GM12878 (cell line): ENCODE results near the gene CEP97. TPM values are rescaled to one million over a fixed set of nuclear protein-coding genes. Genes with fewer than 3 reads are reported as not detected.
A peak's percentile ranks its signal among the peaks of the same experiment; 100 is the strongest.

ENCODE experiments used
- ATAC-seq: fragments of 200-7000 bp; cut with Tn5 transposase; 3 replicates; pipeline ENCODE4 v1.9.1; 2020; ENCODE audit warnings: mild to moderate bottlenecking, moderate library complexity
- BruUV-seq: library from RNA; stranded (reverse); fragments of 400-500 nt; replicated peaks from 2 replicates; lab custom pipeline; 2021; lab: Mats Ljungman, UMichigan
- CTCF ChIA-PET: fragments of 300-600 bp; sonication (Branson Sonifier 250); formaldehyde crosslinking; extraction: SDS; loops from one replicate; lab custom pipeline; 2021; ENCODE audit warnings: inconsistent platforms; lab: Yijun Ruan, JAX
- POLR2A ChIA-PET: fragments of 350-600 bp; formaldehyde crosslinking; extraction: SDS; loops from one replicate; lab custom pipeline; 2021; ENCODE audit warnings: inconsistent platforms; lab: Charles Lee
- RAD21 ChIA-PET: fragments of 300-600 bp; sonication (Branson Sonifier 250); formaldehyde crosslinking; loops from one replicate; lab custom pipeline; 2023; ENCODE audit warnings: antibody characterized with exemption; ENCODE audit not compliant: unreplicated experiment; lab: Charles Lee
- SMC1A ChIA-PET: fragments of 300-600 bp; sonication (Branson Sonifier 250); formaldehyde crosslinking; loops from one replicate; lab custom pipeline; 2023; ENCODE audit not compliant: unreplicated experiment, uncharacterized antibody; lab: Charles Lee
- DNase-seq: peaks from one replicate; pipeline ENCODE4 v3.0.0-alpha.2; 2011; ENCODE audit warnings: low read depth, low spot score
- FAIRE-seq: peaks from 3 replicates; lab custom pipeline; 2011; peaks lifted over from hg19 to GRCh38; lab: Jason Lieb, UNC
- H2AFZ ChIP-seq: 2 replicates; pipeline ENCODE4 v1.6.0; 2011; ENCODE audit warnings: low read depth, low read length, control low read depth; ENCODE audit not compliant: control insufficient read depth
- H3K27ac ChIP-seq: 2 replicates; pipeline ENCODE4 v1.5.1; 2011; ENCODE audit warnings: control low read depth; ENCODE audit not compliant: control insufficient read depth, insufficient read depth
- H3K27me3 ChIP-seq, 2 experiments: replicated peaks in 1 of 2; 2 replicates each; pipeline versions ENCODE4 v1.6.0 to v1.6.1; 2011; ENCODE audit warnings: low read length in 1 of 2; ENCODE audit not compliant: control insufficient read depth in 2 of 2, insufficient read depth in 2 of 2
- H3K36me3 ChIP-seq, 2 experiments: 2 replicates each; pipeline ENCODE4 v1.5.1; 2011; ENCODE audit warnings: low read length in 1 of 2; ENCODE audit not compliant: control insufficient read depth in 2 of 2, insufficient read depth in 2 of 2
- H3K4me1 ChIP-seq: 2 replicates; pipeline ENCODE4 v1.6.1; 2011; ENCODE audit warnings: mild to moderate bottlenecking, low read length, moderate library complexity, mixed read lengths; ENCODE audit not compliant: control insufficient read depth, insufficient read depth
- H3K4me2 ChIP-seq: 2 replicates; pipeline ENCODE4 v1.6.0; 2011; ENCODE audit warnings: control low read depth; ENCODE audit not compliant: control insufficient read depth, insufficient read depth
- H3K4me3 ChIP-seq: fragments of 200-600 bp; sonication (generic); 2 replicates; pipeline ENCODE4 v1.5.1; 2016
- H3K79me2 ChIP-seq: 2 replicates; pipeline ENCODE4 v1.6.0; 2011; ENCODE audit warnings: low read length; ENCODE audit not compliant: control insufficient read depth, insufficient read depth
- H3K9ac ChIP-seq: 2 replicates; pipeline ENCODE4 v1.8.0; 2011; ENCODE audit warnings: low read length, control low read depth, mixed read lengths; ENCODE audit not compliant: control insufficient read depth, insufficient read depth
- H3K9me3 ChIP-seq: replicated peaks from 3 replicates; pipeline ENCODE4 v1.5.1; 2011; ENCODE audit warnings: mild to moderate bottlenecking, low read length; ENCODE audit not compliant: control insufficient read depth, insufficient read depth
- H4K20me1 ChIP-seq: 2 replicates; pipeline ENCODE4 v1.6.0; 2011; ENCODE audit not compliant: control insufficient read depth, insufficient read depth
- ATF7 ChIP-seq: fragments of 450-650 bp; IDR thresholded peaks from 2 replicates; pipeline ENCODE4 v1.6.1; 2016; ENCODE audit warnings: low read depth, mild to moderate bottlenecking
- EP300 ChIP-seq, 2 experiments: fragments of 150-350 bp in 1 of 2; IDR thresholded peaks; 2 replicates each; pipeline ENCODE4 v1.6.1; 2011 to 2012; ENCODE audit warnings: low read depth in 2 of 2, low read length in 2 of 2, borderline replicate concordance in 1 of 2, improper control_type of control experiment in 1 of 2, inconsistent platforms in 1 of 2; ENCODE audit not compliant: control insufficient read depth in 1 of 2
- JUNB ChIP-seq: IDR thresholded peaks from 2 replicates; pipeline ENCODE4 v1.6.1; 2016; ENCODE audit warnings: antibody characterized with exemption, mild to moderate bottlenecking
- JUND ChIP-seq: IDR thresholded peaks from 2 replicates; pipeline ENCODE4 v1.6.1; 2012; ENCODE audit warnings: low read depth, mild to moderate bottlenecking, low read length, improper control_type of control experiment, moderate library complexity
- MTA2 ChIP-seq: fragments of 450-650 bp; IDR thresholded peaks from 2 replicates; pipeline ENCODE4 v1.6.1; 2016; ENCODE audit warnings: low read depth, mild to moderate bottlenecking, moderate library complexity
- MYB ChIP-seq: fragments of 150-350 bp; IDR thresholded peaks from 2 replicates; pipeline ENCODE4 v1.6.1; 2014; ENCODE audit warnings: mild to moderate bottlenecking, low read depth, low read length, borderline replicate concordance
- NBN ChIP-seq: fragments of 450-650 bp; IDR thresholded peaks from 2 replicates; pipeline ENCODE4 v1.6.1; 2016
- NR2F1 ChIP-seq: fragments of 450-650 bp; conservative IDR thresholded peaks from 2 replicates; pipeline ENCODE4 v1.6.1; 2017; ENCODE audit warnings: mild to moderate bottlenecking
- RUNX3 ChIP-seq: IDR thresholded peaks from 2 replicates; pipeline ENCODE4 v1.6.1; 2012; ENCODE audit warnings: low read length, inconsistent platforms
- SIX5 ChIP-seq: IDR thresholded peaks from 2 replicates; pipeline ENCODE4 v1.6.1; 2011; ENCODE audit warnings: mild to moderate bottlenecking, low read depth, low read length, moderate library complexity; ENCODE audit not compliant: severe bottlenecking
- SPI1 ChIP-seq: IDR thresholded peaks from 2 replicates; pipeline ENCODE4 v1.6.1; 2011; ENCODE audit warnings: low read depth, mild to moderate bottlenecking, low read length, moderate library complexity, borderline replicate concordance; ENCODE audit not compliant: insufficient read depth
- SUPT20H ChIP-seq: IDR thresholded peaks from 2 replicates; pipeline ENCODE4 v1.6.1; 2011; ENCODE audit warnings: low read depth, mild to moderate bottlenecking, low read length, moderate library complexity, borderline replicate concordance; ENCODE audit not compliant: control insufficient read depth
- in situ Hi-C: fragments of 300-500 bp; cut with MboI; formaldehyde crosslinking; loops from 9 replicates; pipeline ENCODE4 v1.14.3; 2018; ENCODE audit warnings: mixed read lengths
- intact Hi-C: fragments of 100-400 bp; cut with micrococcal nuclease; formaldehyde crosslinking; loops from one replicate; pipeline ENCODE4 v1.14.2; 2022; ENCODE audit not compliant: unreplicated experiment
- polyA plus RNA-seq, 11 experiments: library from polyadenylated mRNA; depleted of rRNA in 4 of 11; unstranded in 6 of 11; stranded (reverse) in 5 of 11; fragments of >200 nt; fragmentation: Nextera tagmentation in 4 of 11; fragmentation: Illumina TruSeq in 1 of 11; extraction: Ambion mirVana in 4 of 11; extraction: Trizol in 1 of 11; gene quantifications; 1 replicate in 1 of 11; 2 replicates in 10 of 11; pipeline versions ENCODE4 v1.2.1 to v1.2.3, GENCODE V29; 2011 to 2016; ENCODE audit warnings: inconsistent platforms in 2 of 11, missing spikeins in 2 of 11, low read depth in 1 of 11
- total RNA-seq, 4 experiments: library from RNA; depleted of rRNA in 3 of 4; stranded (reverse); fragments of >200 nt in 3 of 4; fragmentation: Illumina TruSeq in 1 of 4; extraction: Trizol in 1 of 4; gene quantifications; 2 replicates each; pipeline versions ENCODE4 v1.2.1 to v1.2.3, GENCODE V29; 2013 to 2021
- TF ChIP-seq, protein P1 (sequence below): IDR thresholded peaks from 2 replicates; pipeline ENCODE4 v1.6.1; 2011; ENCODE audit warnings: mild to moderate bottlenecking, low read depth, low read length, moderate library complexity; ENCODE audit not compliant: insufficient replicate concordance
- TF ChIP-seq, protein P2 (sequence below): fragments of 450-650 bp; IDR thresholded peaks from 2 replicates; pipeline ENCODE4 v1.6.1; 2017; ENCODE audit warnings: mild to moderate bottlenecking
- TF ChIP-seq, protein P3 (sequence below): fragments of 150-350 bp; IDR thresholded peaks from 2 replicates; pipeline ENCODE4 v1.6.1; 2016; ENCODE audit warnings: low read depth, low read length

Gene CEP97
- total and polyA plus RNA-seq, 10 of the 15 experiments (the other 5 are each of a cell fraction or from before 2014, with no cell fraction given) = 1.9 to 13.7 (median 5.8) TPM

DNA sequence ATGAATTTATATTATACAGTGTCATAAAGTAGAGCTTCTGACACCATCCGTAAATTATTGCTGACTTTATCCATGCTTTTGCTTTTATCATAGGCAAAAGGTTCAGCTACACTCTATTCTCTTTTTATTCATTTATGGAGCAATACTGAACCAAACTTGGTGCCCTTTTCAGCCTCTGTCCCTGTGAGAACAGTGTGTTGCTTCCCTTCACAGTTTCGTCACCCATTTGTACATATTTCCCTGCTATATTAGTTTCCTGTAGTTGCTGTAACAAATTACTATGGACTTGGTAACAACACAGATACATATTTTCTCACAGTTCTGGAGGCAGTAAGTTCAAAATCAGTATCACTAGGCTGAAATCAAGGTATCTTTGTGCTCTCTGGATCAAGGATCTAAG is 35.1 kb upstream of the CEP97 start (continued):
- TF ChIP-seq JUND = no peak

DNA sequence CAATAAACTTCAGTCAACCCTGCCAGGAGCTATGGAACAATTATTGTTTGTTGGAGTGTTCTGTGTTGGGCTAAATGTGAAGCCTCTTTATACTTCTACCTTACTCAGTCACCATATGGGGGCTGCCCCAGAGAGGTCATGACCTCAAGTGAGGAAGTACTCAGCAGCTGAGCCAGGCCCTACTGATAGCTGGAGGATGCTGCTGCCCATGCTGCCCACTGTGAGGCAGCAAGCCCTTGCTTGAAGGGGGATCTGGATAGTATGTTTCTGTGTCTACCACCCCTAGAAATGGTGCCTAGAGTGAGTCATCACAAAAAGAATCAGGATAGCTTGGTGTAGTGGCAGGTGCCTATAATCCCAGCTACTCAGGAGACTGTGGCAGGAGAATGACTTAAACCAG is 33.4 kb upstream of the CEP97 start:
- ChIA-PET POLR2A (interaction anchor here (0.6 to 1.0 kb wide), 4 partner anchors 13 to 1374 kb away, joined by 3 to 5 read pairs (median 4); no protein-coding TSS in a partner anchor), SMC1A (interaction anchor here (0.8 to 1.8 kb wide), 4 partner anchors 11 to 534 kb away, joined by 3 to 5 read pairs (median 4); no protein-coding TSS in a partner anchor), CTCF (interaction anchor here (0.6 to 1.9 kb wide), 11 partner anchors 17 to 1228 kb away, joined by 3 to 7 read pairs (median 3); partner anchors contain the start of gene CEP97), RAD21 (interaction anchor here (1.0 to 2.4 kb wide), 3 partner anchors 34 to 534 kb away, joined by 4 to 8 read pairs (median 5); partner anchors contain the start of gene CEP97)
- Histone ChIP-seq H3K4me1 (peaks cover 9% of the 10 kb centered on the region), H3K79me2 (peaks cover 8% of the 10 kb centered on the region), H3K4me3 (no peak overlapping the region), H2AFZ (no peak overlapping the region), H4K20me1 (no peaks in the 10 kb centered on the region), H3K4me2 (no peak overlapping the region; the same call in 1 of the 2 replicates), H3K36me3 (no peaks in the 10 kb centered on the region), H3K27me3 (no peaks in the 10 kb centered on the region), H3K27ac (no peak overlapping the region), H3K9me3 (no peaks in the 10 kb centered on the region), H3K9ac (no peak overlapping the region)
- DNase-seq (no peak), ATAC-seq (peak; percentile 43), FAIRE-seq (no peak)
- no TSS peak for BruUV-seq
- intact Hi-C loops (no loop called here), in situ Hi-C loops (no loop called here)
- 0 out of 2 replicates have a peak, but pooled peaks have one; percentile 15 for TF ChIP-seq RUNX3
- no peak for TF ChIP-seq MYB
- no peak for TF ChIP-seq SUPT20H
- no peak for TF ChIP-seq NBN
- no peak for TF ChIP-seq JUNB
- TF ChIP-seq MTA2 = no peak
- peak; percentile 59; the same call in 1 of the 2 replicates for TF ChIP-seq SPI1
- TF ChIP-seq, protein P1, sequence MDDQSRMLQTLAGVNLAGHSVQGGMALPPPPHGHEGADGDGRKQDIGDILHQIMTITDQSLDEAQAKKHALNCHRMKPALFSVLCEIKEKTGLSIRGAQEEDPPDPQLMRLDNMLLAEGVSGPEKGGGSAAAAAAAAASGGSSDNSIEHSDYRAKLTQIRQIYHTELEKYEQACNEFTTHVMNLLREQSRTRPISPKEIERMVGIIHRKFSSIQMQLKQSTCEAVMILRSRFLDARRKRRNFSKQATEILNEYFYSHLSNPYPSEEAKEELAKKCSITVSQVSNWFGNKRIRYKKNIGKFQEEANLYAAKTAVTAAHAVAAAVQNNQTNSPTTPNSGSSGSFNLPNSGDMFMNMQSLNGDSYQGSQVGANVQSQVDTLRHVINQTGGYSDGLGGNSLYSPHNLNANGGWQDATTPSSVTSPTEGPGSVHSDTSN = no peak
- TF ChIP-seq, protein P2, sequence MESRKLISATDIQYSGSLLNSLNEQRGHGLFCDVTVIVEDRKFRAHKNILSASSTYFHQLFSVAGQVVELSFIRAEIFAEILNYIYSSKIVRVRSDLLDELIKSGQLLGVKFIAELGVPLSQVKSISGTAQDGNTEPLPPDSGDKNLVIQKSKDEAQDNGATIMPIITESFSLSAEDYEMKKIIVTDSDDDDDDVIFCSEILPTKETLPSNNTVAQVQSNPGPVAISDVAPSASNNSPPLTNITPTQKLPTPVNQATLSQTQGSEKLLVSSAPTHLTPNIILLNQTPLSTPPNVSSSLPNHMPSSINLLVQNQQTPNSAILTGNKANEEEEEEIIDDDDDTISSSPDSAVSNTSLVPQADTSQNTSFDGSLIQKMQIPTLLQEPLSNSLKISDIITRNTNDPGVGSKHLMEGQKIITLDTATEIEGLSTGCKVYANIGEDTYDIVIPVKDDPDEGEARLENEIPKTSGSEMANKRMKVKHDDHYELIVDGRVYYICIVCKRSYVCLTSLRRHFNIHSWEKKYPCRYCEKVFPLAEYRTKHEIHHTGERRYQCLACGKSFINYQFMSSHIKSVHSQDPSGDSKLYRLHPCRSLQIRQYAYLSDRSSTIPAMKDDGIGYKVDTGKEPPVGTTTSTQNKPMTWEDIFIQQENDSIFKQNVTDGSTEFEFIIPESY = no peak
- TF ChIP-seq ATF7 = no peak
- TF ChIP-seq SIX5 = no peak
- TF ChIP-seq, protein P3, sequence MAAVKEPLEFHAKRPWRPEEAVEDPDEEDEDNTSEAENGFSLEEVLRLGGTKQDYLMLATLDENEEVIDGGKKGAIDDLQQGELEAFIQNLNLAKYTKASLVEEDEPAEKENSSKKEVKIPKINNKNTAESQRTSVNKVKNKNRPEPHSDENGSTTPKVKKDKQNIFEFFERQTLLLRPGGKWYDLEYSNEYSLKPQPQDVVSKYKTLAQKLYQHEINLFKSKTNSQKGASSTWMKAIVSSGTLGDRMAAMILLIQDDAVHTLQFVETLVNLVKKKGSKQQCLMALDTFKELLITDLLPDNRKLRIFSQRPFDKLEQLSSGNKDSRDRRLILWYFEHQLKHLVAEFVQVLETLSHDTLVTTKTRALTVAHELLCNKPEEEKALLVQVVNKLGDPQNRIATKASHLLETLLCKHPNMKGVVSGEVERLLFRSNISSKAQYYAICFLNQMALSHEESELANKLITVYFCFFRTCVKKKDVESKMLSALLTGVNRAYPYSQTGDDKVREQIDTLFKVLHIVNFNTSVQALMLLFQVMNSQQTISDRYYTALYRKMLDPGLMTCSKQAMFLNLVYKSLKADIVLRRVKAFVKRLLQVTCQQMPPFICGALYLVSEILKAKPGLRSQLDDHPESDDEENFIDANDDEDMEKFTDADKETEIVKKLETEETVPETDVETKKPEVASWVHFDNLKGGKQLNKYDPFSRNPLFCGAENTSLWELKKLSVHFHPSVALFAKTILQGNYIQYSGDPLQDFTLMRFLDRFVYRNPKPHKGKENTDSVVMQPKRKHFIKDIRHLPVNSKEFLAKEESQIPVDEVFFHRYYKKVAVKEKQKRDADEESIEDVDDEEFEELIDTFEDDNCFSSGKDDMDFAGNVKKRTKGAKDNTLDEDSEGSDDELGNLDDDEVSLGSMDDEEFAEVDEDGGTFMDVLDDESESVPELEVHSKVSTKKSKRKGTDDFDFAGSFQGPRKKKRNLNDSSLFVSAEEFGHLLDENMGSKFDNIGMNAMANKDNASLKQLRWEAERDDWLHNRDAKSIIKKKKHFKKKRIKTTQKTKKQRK = no peak
- no peak for TF ChIP-seq EP300 (IDR thresholded peaks at IDR 0.05; ENCODE audit: borderline replicate concordance in 1 of 2, control insufficient read depth in 1 of 2, low read depth in 2 of 2, low read length in 2 of 2)
- peak; percentile 79 for TF ChIP-seq NR2F1
